KMS-11 (cell line): ENCODE data around the gene CCDC157.

Source experiments
- H2AFZ ChIP-seq: fragments of 200-600 bp; sonication (generic); 2 replicates; pipeline ENCODE4 v1.6.1; 2016; ENCODE audit warnings: antibody characterized with exemption, mixed run types, low read depth
- H3K27ac ChIP-seq: fragments of 200-600 bp; sonication (generic); 2 replicates; pipeline ENCODE4 v1.6.1; 2016; ENCODE audit warnings: mild to moderate bottlenecking, mixed run types
- H3K27me3 ChIP-seq: fragments of 200-600 bp; sonication (generic); 2 replicates; pipeline ENCODE4 v1.6.1; 2017; ENCODE audit warnings: mild to moderate bottlenecking, low read depth, mixed run types, moderate library complexity; ENCODE audit not compliant: insufficient read depth
- H3K36me3 ChIP-seq: fragments of 200-600 bp; sonication (generic); 2 replicates; pipeline ENCODE4 v1.6.1; 2017; ENCODE audit warnings: mild to moderate bottlenecking, mixed run types; ENCODE audit not compliant: insufficient read depth
- H3K4me1 ChIP-seq: fragments of 200-600 bp; sonication (generic); 2 replicates; pipeline ENCODE4 v1.6.1; 2016; ENCODE audit warnings: mild to moderate bottlenecking, low read depth, mixed run types; ENCODE audit not compliant: poor library complexity, severe bottlenecking
- H3K4me2 ChIP-seq: fragments of 200-600 bp; sonication (generic); 2 replicates; pipeline ENCODE4 v1.7.0; 2016; ENCODE audit warnings: mild to moderate bottlenecking, mixed run types
- H3K4me3 ChIP-seq: fragments of 200-600 bp; sonication (generic); IDR thresholded peaks from 2 replicates; pipeline ENCODE4 v1.6.1; 2017; ENCODE audit warnings: low read depth, low read length, mixed read lengths; ENCODE audit not compliant: insufficient read depth
- H3K79me2 ChIP-seq: fragments of 200-600 bp; sonication (generic); 2 replicates; pipeline ENCODE4 v1.6.1; 2016; ENCODE audit warnings: low read depth, mixed run types; ENCODE audit not compliant: insufficient read depth
- H3K9ac ChIP-seq: fragments of 200-600 bp; sonication (generic); 2 replicates; pipeline ENCODE4 v1.6.1; 2016; ENCODE audit warnings: mild to moderate bottlenecking, mixed run types
- H4K20me1 ChIP-seq: fragments of 200-600 bp; sonication (generic); 2 replicates; pipeline ENCODE4 v1.6.1; 2016; ENCODE audit warnings: mild to moderate bottlenecking, mixed run types; ENCODE audit not compliant: insufficient read depth
- CTCF ChIP-seq: fragments of 200-600 bp; sonication (generic); conservative IDR thresholded peaks from 2 replicates; pipeline ENCODE4 v1.6.1; 2017; ENCODE audit warnings: low read depth, mild to moderate bottlenecking, antibody characterized with exemption, low read length, moderate library complexity, mixed read lengths

CCDC157 gene

GRCh38 chr22:30327864-30328345, 28.9 kb upstream of the CCDC157 start:
- H3K27ac ChIP-seq = no peak overlapping the region; the same call in 1 of the 2 replicates
- H3K79me2 ChIP-seq = peaks cover 14% of the 10 kb centered on the region; the same call in 1 of the 2 replicates
- H2AFZ ChIP-seq = no peak overlapping the region; the same call in 1 of the 2 replicates
- no peaks in the 10 kb centered on the region for H3K27me3 ChIP-seq
- H3K4me2 ChIP-seq = peak overlapping the region; percentile 53
- no peak for TF ChIP-seq CTCF
- no peak overlapping the region for H3K9ac ChIP-seq
- H3K4me3 ChIP-seq = no peak overlapping the region
- no peaks in the 10 kb centered on the region for H4K20me1 ChIP-seq
- no peaks in the 10 kb centered on the region for H3K36me3 ChIP-seq
- peaks cover 44% of the 10 kb centered on the region for H3K4me1 ChIP-seq

GRCh38 chr22:30328466-30329049, 28.2 kb upstream of the CCDC157 start:
- Histone ChIP-seq H3K27ac (no peak overlapping the region), H3K27me3 (no peaks in the 10 kb centered on the region)

GRCh38 chr22:30332551-30332950, 24.3 kb upstream of the CCDC157 start:
- no peak overlapping the region for H3K4me2 ChIP-seq
- H3K36me3 ChIP-seq = no peaks in the 10 kb centered on the region; the same call in 1 of the 2 replicates
- no peak overlapping the region for H2AFZ ChIP-seq
- no peak overlapping the region for H3K9ac ChIP-seq
- no peaks in the 10 kb centered on the region for H4K20me1 ChIP-seq
- TF ChIP-seq CTCF = no peak
- no peak overlapping the region for H3K4me3 ChIP-seq
- no peak overlapping the region for H3K27ac ChIP-seq
- peaks cover 8% of the 10 kb centered on the region for H3K4me1 ChIP-seq
- H3K79me2 ChIP-seq = no peaks in the 10 kb centered on the region
- no peaks in the 10 kb centered on the region for H3K27me3 ChIP-seq

More at GRCh38 chr22:30328466-30329049, 28.2 kb upstream of the CCDC157 start:
- no peak overlapping the region for H3K4me2 ChIP-seq
- no peak overlapping the region for H3K9ac ChIP-seq
- no peaks in the 10 kb centered on the region for H4K20me1 ChIP-seq
- no peaks in the 10 kb centered on the region for H3K36me3 ChIP-seq
- H3K4me3 ChIP-seq = no peak overlapping the region
- no peak overlapping the region for H2AFZ ChIP-seq
- peaks cover 14% of the 10 kb centered on the region; the same call in 1 of the 2 replicates for H3K79me2 ChIP-seq
- peaks cover 37% of the 10 kb centered on the region for H3K4me1 ChIP-seq
- TF ChIP-seq CTCF = no peak

- Histone ChIP-seq H3K27me3 (no peaks in the 10 kb centered on the region), H3K79me2 (no peaks in the 10 kb centered on the region), H3K9ac (no peak overlapping the region), H3K4me3 (no peak overlapping the region), H3K4me1 (peaks cover 2% of the 10 kb centered on the region), H3K36me3 (no peaks in the 10 kb centered on the region; the same call in 1 of the 2 replicates), H3K27ac (no peak overlapping the region), H4K20me1 (no peaks in the 10 kb centered on the region), H3K4me2 (no peak overlapping the region), H2AFZ (no peak overlapping the region)
- TF ChIP-seq CTCF = no peak
Measured at GRCh38 chr22:30332994-30333706, 23.7 kb upstream of the CCDC157 start.
